ENCODE measurements around the gene LSAMP.
"Not testable (repeated sequence)": the region's sequence is repeated elsewhere in the genome, so short reads cannot be mapped to it uniquely, and the experiment has no call there.

Gene LSAMP

GRCh38 chr3:115823083-115823482 lies 622.2 kb downstream of the LSAMP start:
- DNase-seq, result no peak

GRCh38 chr3:115822579-115822978 lies 622.7 kb downstream of the LSAMP start:
- DNase-seq, result no peak

- DNase-seq, result peak; percentile 67 to 70
These were observed 625.4 kb downstream of the LSAMP start for GRCh38 chr3:115819785-115820384.

- DNase-seq, result peak; percentile 54 to 63
These were observed 630.4 kb downstream of the LSAMP start for GRCh38 chr3:115814778-115815380.

GRCh38 chr3:115814006-115814405 lies 631.3 kb downstream of the LSAMP start:
- no peak for DNase-seq

GRCh38 chr3:115808816-115809215 lies 636.5 kb downstream of the LSAMP start:
- no peak for DNase-seq

GRCh38 chr3:115808244-115808643 lies 637.0 kb downstream of the LSAMP start:
- DNase-seq, result no peak

GRCh38 chr3:115806501-115806900 lies 638.8 kb downstream of the LSAMP start:
- no peak for DNase-seq

- no peak for DNase-seq
These were observed 639.8 kb downstream of the LSAMP start for GRCh38 chr3:115805520-115805919.

GRCh38 chr3:115804713-115805119 lies 640.6 kb downstream of the LSAMP start:
- no peak for DNase-seq

GRCh38 chr3:115804200-115804599 lies 641.1 kb downstream of the LSAMP start:
- no peak for DNase-seq

- no peak for DNase-seq
These were observed 641.6 kb downstream of the LSAMP start for GRCh38 chr3:115803661-115804060.

GRCh38 chr3:115800489-115801075 lies 644.7 kb downstream of the LSAMP start:
- DNase-seq, result no peak

- not testable (repeated sequence) for DNase-seq
These were observed 645.2 kb downstream of the LSAMP start for GRCh38 chr3:115800065-115800464.

- no peak for DNase-seq
These were observed 652.9 kb downstream of the LSAMP start for GRCh38 chr3:115792206-115792955.

- not testable (repeated sequence) for DNase-seq
These were observed 653.8 kb downstream of the LSAMP start for GRCh38 chr3:115791271-115792153.

GRCh38 chr3:115790759-115791158 lies 654.5 kb downstream of the LSAMP start:
- peak; percentile 15 to 21 for DNase-seq

GRCh38 chr3:115789481-115789880 lies 655.8 kb downstream of the LSAMP start:
- no peak for DNase-seq

- no peak for DNase-seq
These were observed 656.3 kb downstream of the LSAMP start for GRCh38 chr3:115788921-115789470.

GRCh38 chr3:115787818-115788217 lies 657.5 kb downstream of the LSAMP start:
- no peak for DNase-seq

GRCh38 chr3:115785782-115786181 lies 659.5 kb downstream of the LSAMP start:
- DNase-seq, result no peak

Measured in Kasumi-1 (cell line).